OCI-M2 (cell line): ENCODE data around the gene RNF227.
"Not testable (repeated sequence)": the region's sequence is repeated elsewhere in the genome, so short reads cannot be mapped to it uniquely, and the experiment has no call there.

ENCODE experiments used
- DNase-seq: peaks from one replicate; lab custom pipeline; 2025; ENCODE audit not compliant: unreplicated experiment; lab: John Stamatoyannopoulos, UW

RNF227 gene

GRCh38 chr17:7864995-7865650, 51.0 kb downstream of the RNF227 start:
- DNase-seq: no peak

- DNase-seq: not testable (repeated sequence)
These were observed 51.7 kb downstream of the RNF227 start for GRCh38 chr17:7864384-7864783.
